ENCODE measurements around the gene SLC25A52. TPM values are rescaled to one million over a fixed set of nuclear protein-coding genes. Genes with fewer than 3 reads are reported as not detected.

SLC25A52 gene
- total and polyA plus RNA-seq, 7 donors, result 0.05 to 0.78 TPM; not detected in 5

GRCh38 chr18:31778391-31778950 is 17.8 kb upstream of the SLC25A52 start:
- H3K27ac ChIP-seq, result no peak overlapping the region
- TF ChIP-seq CTCF (IDR thresholded peaks at IDR 0.05), result no peak
- ATAC-seq (no peak), DNase-seq (no peak)
- intact Hi-C loops (cut with DNase I), result no loop called here
- peaks cover 20% of the 10 kb centered on the region for H3K9me3 ChIP-seq
- H3K4me1 ChIP-seq, result no peaks in the 10 kb centered on the region
- H3K4me3 ChIP-seq, result no peak overlapping the region
- no peaks in the 10 kb centered on the region for H3K27me3 ChIP-seq (ENCODE audit: insufficient read depth in 3 of 3, low read length in 2 of 3)
- no peaks in the 10 kb centered on the region for H3K36me3 ChIP-seq (ENCODE audit: insufficient read depth in 1 of 2, low read depth in 1 of 2)

- H3K9me3 ChIP-seq, result peaks cover 20% of the 10 kb centered on the region
- 74 to 81% (median 79%) methylated on average over 9 of the region's 9 CpGs for WGBS, 3 donors
- no peak for ATAC-seq
These were observed 15.4 kb upstream of the SLC25A52 start for GRCh38 chr18:31776093-31776492.

GRCh38 chr18:31774962-31775361 is 14.3 kb upstream of the SLC25A52 start:
- no peak for ATAC-seq
- intact Hi-C loops (cut with DNase I), result no loop called here
- 84 to 88% (median 85%) methylated on average over 5 of the region's 5 CpGs for WGBS, 3 donors

More at GRCh38 chr18:31776093-31776492, 15.4 kb upstream of the SLC25A52 start:
- intact Hi-C loops (cut with DNase I), result no loop called here
- Histone ChIP-seq H3K27ac (no peak overlapping the region), H3K27me3 (ENCODE audit: insufficient read depth in 3 of 3, low read length in 2 of 3) (no peaks in the 10 kb centered on the region), H3K36me3 (ENCODE audit: insufficient read depth in 1 of 2, low read depth in 1 of 2) (no peaks in the 10 kb centered on the region), H3K4me3 (no peak overlapping the region), H3K4me1 (no peaks in the 10 kb centered on the region)
- no peak for TF ChIP-seq CTCF (IDR thresholded peaks at IDR 0.05)
- DNase-seq, result no peak

GRCh38 chr18:31774477-31774785 is 13.8 kb upstream of the SLC25A52 start:
- intact Hi-C loops (cut with DNase I), result no loop called here
- TF ChIP-seq CTCF (IDR thresholded peaks at IDR 0.05), result no peak
- Histone ChIP-seq H3K4me3 (no peak overlapping the region), H3K27ac (no peak overlapping the region), H3K4me1 (no peaks in the 10 kb centered on the region), H3K9me3 (peaks cover 20% of the 10 kb centered on the region), H3K27me3 (ENCODE audit: insufficient read depth in 3 of 3, low read length in 2 of 3) (no peaks in the 10 kb centered on the region), H3K36me3 (ENCODE audit: insufficient read depth in 1 of 2, low read depth in 1 of 2) (no peaks in the 10 kb centered on the region)
- DNase-seq, result no peak
- no peak for ATAC-seq
- WGBS, 3 donors, result 71 to 87% (median 77%) methylated on average over 2 of the region's 2 CpGs

More at GRCh38 chr18:31774962-31775361, 14.3 kb upstream of the SLC25A52 start:
- no peak for DNase-seq
- H3K4me1 ChIP-seq, result no peaks in the 10 kb centered on the region
- H3K27ac ChIP-seq, result no peak overlapping the region
- H3K4me3 ChIP-seq, result no peak overlapping the region
- no peaks in the 10 kb centered on the region for H3K36me3 ChIP-seq (ENCODE audit: insufficient read depth in 1 of 2, low read depth in 1 of 2)
- no peak for TF ChIP-seq CTCF (IDR thresholded peaks at IDR 0.05)
- H3K9me3 ChIP-seq, result peaks cover 20% of the 10 kb centered on the region
- no peaks in the 10 kb centered on the region for H3K27me3 ChIP-seq (ENCODE audit: insufficient read depth in 3 of 3, low read length in 2 of 3)

GRCh38 chr18:31773774-31774476 is 13.2 kb upstream of the SLC25A52 start:
- H3K9me3 ChIP-seq, result peaks cover 16% of the 10 kb centered on the region
- H3K36me3 ChIP-seq (ENCODE audit: insufficient read depth in 1 of 2, low read depth in 1 of 2), result no peaks in the 10 kb centered on the region
- H3K4me1 ChIP-seq, result no peaks in the 10 kb centered on the region
- H3K27ac ChIP-seq, result no peak overlapping the region
- H3K4me3 ChIP-seq, result no peak overlapping the region
- intact Hi-C loops (cut with DNase I), result no loop called here
- no peaks in the 10 kb centered on the region for H3K27me3 ChIP-seq (ENCODE audit: insufficient read depth in 3 of 3, low read length in 2 of 3)
- DNase-seq (no peak), ATAC-seq (no peak)
- WGBS, 3 donors, result 77 to 88% (median 85%) methylated on average over 9 of the region's 9 CpGs
- no peak for TF ChIP-seq CTCF (IDR thresholded peaks at IDR 0.05)
